Trophoblast cell (in vitro differentiated cells and primary cell): ENCODE measurements around the gene PACS2.

Experiments
- DNase-seq, 2 donors: peaks; one replicate each; pipeline ENCODE4 v3.0.0-alpha.2; 2016
- H2AFZ ChIP-seq: 2 replicates; pipeline ENCODE4 v1.6.1; 2013; ENCODE audit warnings: low read length, moderate library complexity, mild to moderate bottlenecking; ENCODE audit not compliant: insufficient read depth, poor library complexity
- H2AK5ac ChIP-seq: 2 replicates; pipeline ENCODE4 v1.6.1; 2013; ENCODE audit warnings: mild to moderate bottlenecking, low read length
- H2BK120ac ChIP-seq: 2 replicates; pipeline ENCODE4 v1.6.1; 2013; ENCODE audit warnings: low read length, mild to moderate bottlenecking, moderate library complexity; ENCODE audit not compliant: insufficient read depth, poor library complexity
- H2BK12ac ChIP-seq: 2 replicates; pipeline ENCODE4 v1.6.1; 2013; ENCODE audit warnings: mild to moderate bottlenecking, low read length, moderate library complexity
- H2BK5ac ChIP-seq: 2 replicates; pipeline ENCODE4 v1.6.1; 2013; ENCODE audit warnings: low read length, low read depth, moderate library complexity, mild to moderate bottlenecking; ENCODE audit not compliant: poor library complexity
- H3K14ac ChIP-seq: 2 replicates; pipeline ENCODE4 v1.6.1; 2013; ENCODE audit warnings: mild to moderate bottlenecking, low read length
- H3K18ac ChIP-seq: 2 replicates; pipeline ENCODE4 v1.6.1; 2013; ENCODE audit warnings: mild to moderate bottlenecking, low read length
- H3K23ac ChIP-seq: 2 replicates; pipeline ENCODE4 v1.6.1; 2013; ENCODE audit warnings: low read length
- H3K27ac ChIP-seq: 2 replicates; pipeline ENCODE4 v1.5.1; 2013; ENCODE audit warnings: low read depth, mild to moderate bottlenecking, inconsistent platforms, low read length, moderate library complexity
- H3K27me3 ChIP-seq: 2 replicates; pipeline ENCODE4 v1.6.1; 2013; ENCODE audit warnings: inconsistent platforms, mild to moderate bottlenecking, low read length, moderate library complexity; ENCODE audit not compliant: insufficient read depth
- H3K36me3 ChIP-seq, 2 experiments: 1 replicate in 1 of 2; 2 replicates in 1 of 2; pipeline ENCODE4 v1.6.1; 2013; ENCODE audit warnings: low read length in 2 of 2, mild to moderate bottlenecking in 2 of 2, moderate library complexity in 1 of 2; ENCODE audit not compliant: insufficient read depth in 2 of 2, control insufficient read depth in 1 of 2
- H3K4ac ChIP-seq: 2 replicates; pipeline ENCODE4 v1.6.1; 2013; ENCODE audit warnings: low read depth, mild to moderate bottlenecking, low read length, moderate library complexity
- H3K4me1 ChIP-seq, 2 experiments: 1 replicate in 1 of 2; 2 replicates in 1 of 2; pipeline ENCODE4 v1.6.1; 2013; ENCODE audit warnings: low read length in 2 of 2, mild to moderate bottlenecking in 2 of 2, moderate library complexity in 1 of 2; ENCODE audit not compliant: insufficient read depth in 2 of 2, control insufficient read depth in 1 of 2
- H3K4me2 ChIP-seq: 2 replicates; pipeline ENCODE4 v1.6.1; 2013; ENCODE audit warnings: inconsistent platforms, mild to moderate bottlenecking, low read length, moderate library complexity
- H3K4me3 ChIP-seq: 2 replicates; pipeline ENCODE4 v1.5.1; 2013; ENCODE audit warnings: mild to moderate bottlenecking, low read depth, low read length, inconsistent platforms
- H3K79me1 ChIP-seq: one replicate; pipeline ENCODE4 v1.6.1; 2013; ENCODE audit warnings: low read length
- H3K79me2 ChIP-seq: 2 replicates; pipeline ENCODE4 v1.6.1; 2013; ENCODE audit warnings: low read length, mild to moderate bottlenecking; ENCODE audit not compliant: control insufficient read depth, insufficient read depth, poor library complexity
- H3K9ac ChIP-seq: 2 replicates; pipeline ENCODE4 v1.6.1; 2013; ENCODE audit warnings: mild to moderate bottlenecking, low read length
- H3K9me3 ChIP-seq: 2 replicates; pipeline ENCODE4 v1.6.1; 2013; ENCODE audit warnings: low read depth, mild to moderate bottlenecking, control low read depth, inconsistent platforms, low read length; ENCODE audit not compliant: insufficient read depth
- H4K12ac ChIP-seq: 2 replicates; pipeline ENCODE4 v1.6.1; 2013; ENCODE audit warnings: low read depth, mild to moderate bottlenecking, low read length, moderate library complexity
- H4K8ac ChIP-seq: 2 replicates; pipeline ENCODE4 v1.6.1; 2013; ENCODE audit warnings: low read depth, mild to moderate bottlenecking, low read length, moderate library complexity
- H4K91ac ChIP-seq: one replicate; pipeline ENCODE4 v1.6.1; 2013; ENCODE audit warnings: low read depth, mild to moderate bottlenecking, low read length, moderate library complexity
- WGBS: extraction: QIAGEN DNeasy Blood & Tissue Kit; methylation state at CpG from one replicate; pipeline ENCODE4 v1.1.7; 2013; ENCODE audit warnings: missing lambda C conversion rate; ENCODE audit not compliant: insufficient read length, insufficient coverage; ENCODE audit errors: extremely low coverage; 5-methylcytosine and 5-hydroxymethylcytosine counted together

The PACS2 gene

GRCh38 chr14:105303949-105304348, 10.6 kb upstream of the PACS2 start:
- Histone ChIP-seq H2BK12ac (no peak overlapping the region), H2BK120ac (no peak overlapping the region), H4K12ac (no peak overlapping the region), H2BK5ac (no peak overlapping the region), H3K27ac (no peak overlapping the region), H3K4me3 (no peak overlapping the region), H3K18ac (no peak overlapping the region), H2AFZ (no peak overlapping the region), H3K36me3 (no peaks in the 10 kb centered on the region), H3K23ac (no peak overlapping the region), H3K14ac (no peak overlapping the region), H3K79me1 (peaks cover 10% of the 10 kb centered on the region), H3K9me3 (peaks cover 4% of the 10 kb centered on the region), H2AK5ac (no peak overlapping the region), H4K8ac (no peak overlapping the region), H3K4me1 (peaks cover 0 to 4% of the 10 kb centered on the region in 2 experiments), H3K27me3 (no peaks in the 10 kb centered on the region), H3K4me2 (no peak overlapping the region), H4K91ac (no peak overlapping the region), H3K79me2 (peaks cover 9% of the 10 kb centered on the region), H3K9ac (no peak overlapping the region), H3K4ac (no peak overlapping the region)
- WGBS, result no CpG with 5 or more reads among the region's 6 CpGs
- no peak for DNase-seq

- H3K9ac ChIP-seq, result no peak overlapping the region
- no peaks in the 10 kb centered on the region for H3K27me3 ChIP-seq
- H3K9me3 ChIP-seq, result peaks cover 6% of the 10 kb centered on the region
- H2BK12ac ChIP-seq, result no peak overlapping the region
- no peak overlapping the region for H2BK120ac ChIP-seq
- H3K4me1 ChIP-seq, result peaks cover 0 to 4% of the 10 kb centered on the region in 2 experiments
- no peak overlapping the region for H4K8ac ChIP-seq
- WGBS, result no CpG with 5 or more reads among the region's 9 CpGs
- no peak overlapping the region for H2AFZ ChIP-seq
- H3K36me3 ChIP-seq, result peaks cover 0 to 2% of the 10 kb centered on the region in 2 experiments
- H2AK5ac ChIP-seq, result no peak overlapping the region
- H3K4me2 ChIP-seq, result no peak overlapping the region
- peaks cover 10% of the 10 kb centered on the region for H3K79me1 ChIP-seq
- no peak overlapping the region for H3K23ac ChIP-seq
- no peak overlapping the region for H3K4ac ChIP-seq
- peaks cover 9% of the 10 kb centered on the region for H3K79me2 ChIP-seq
- H3K4me3 ChIP-seq, result no peak overlapping the region
- no peak overlapping the region for H4K91ac ChIP-seq
- H3K27ac ChIP-seq, result no peak overlapping the region
- DNase-seq, result no peak
- no peak overlapping the region for H4K12ac ChIP-seq
- H2BK5ac ChIP-seq, result no peak overlapping the region
- no peak overlapping the region for H3K14ac ChIP-seq
- H3K18ac ChIP-seq, result no peak overlapping the region
These were observed 10.0 kb upstream of the PACS2 start for GRCh38 chr14:105304565-105304964.

GRCh38 chr14:105305345-105305744, 9.2 kb upstream of the PACS2 start:
- Histone ChIP-seq H3K4me3 (no peak overlapping the region), H3K27ac (no peak overlapping the region), H3K36me3 (peaks cover 0 to 2% of the 10 kb centered on the region in 2 experiments), H3K9ac (no peak overlapping the region), H4K8ac (no peak overlapping the region), H3K4me1 (no peaks in the 10 kb centered on the region), H3K9me3 (peaks cover 6% of the 10 kb centered on the region), H3K4ac (no peak overlapping the region), H3K79me1 (peaks cover 6% of the 10 kb centered on the region), H3K23ac (no peak overlapping the region), H3K4me2 (no peak overlapping the region), H3K14ac (no peak overlapping the region), H4K12ac (no peak overlapping the region), H3K18ac (no peak overlapping the region), H2BK5ac (no peak overlapping the region), H2BK120ac (no peak overlapping the region), H2AK5ac (no peak overlapping the region), H2AFZ (no peak overlapping the region), H3K27me3 (no peaks in the 10 kb centered on the region), H3K79me2 (peaks cover 5% of the 10 kb centered on the region), H2BK12ac (no peak overlapping the region), H4K91ac (no peak overlapping the region)
- no peak for DNase-seq
- no CpG with 5 or more reads among the region's 9 CpGs for WGBS

GRCh38 chr14:105305791-105306190, 8.8 kb upstream of the PACS2 start:
- Histone ChIP-seq H3K4me2 (no peak overlapping the region), H2BK120ac (no peak overlapping the region), H2BK5ac (no peak overlapping the region), H3K79me1 (peaks cover 2% of the 10 kb centered on the region), H3K4me1 (no peaks in the 10 kb centered on the region), H3K4ac (no peak overlapping the region), H2AFZ (no peak overlapping the region), H2BK12ac (no peak overlapping the region), H4K91ac (no peak overlapping the region), H4K8ac (no peak overlapping the region), H3K9ac (no peak overlapping the region), H2AK5ac (no peak overlapping the region), H3K79me2 (peaks cover 2% of the 10 kb centered on the region), H3K18ac (no peak overlapping the region), H3K23ac (no peak overlapping the region), H3K9me3 (peaks cover 6% of the 10 kb centered on the region), H3K14ac (no peak overlapping the region), H3K27me3 (no peaks in the 10 kb centered on the region), H4K12ac (no peak overlapping the region), H3K4me3 (no peak overlapping the region), H3K36me3 (peaks cover 0 to 2% of the 10 kb centered on the region in 2 experiments), H3K27ac (no peak overlapping the region)
- no peak for DNase-seq
- WGBS, result no CpG with 5 or more reads among the region's 9 CpGs
